Measurements from ENCODE around the gene INPP5B.
"Not testable (repeated sequence)": the region's sequence is repeated elsewhere in the genome, so short reads cannot be mapped to it uniquely, and the experiment has no call there.

DNA sequence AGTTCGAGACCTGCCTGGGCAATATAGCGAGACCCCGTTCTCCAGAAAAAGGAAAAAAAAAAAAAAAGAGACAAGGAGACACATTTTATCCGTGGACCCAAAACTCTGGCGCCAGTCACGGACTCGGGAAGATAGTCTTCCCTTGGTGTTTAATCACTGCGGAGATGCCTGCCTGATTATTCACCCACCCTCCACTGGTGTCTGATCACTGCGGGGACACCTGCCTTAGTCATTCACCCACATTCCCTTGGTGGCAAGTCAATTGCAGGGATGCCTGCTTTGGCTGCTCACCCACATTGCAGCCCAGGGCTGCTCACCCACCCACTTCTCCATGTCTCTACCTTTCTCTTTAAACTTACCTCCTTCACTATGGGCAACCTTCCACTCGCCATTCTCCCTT lies 38.3 kb downstream of the INPP5B start:
- TF ChIP-seq, protein P1, sequence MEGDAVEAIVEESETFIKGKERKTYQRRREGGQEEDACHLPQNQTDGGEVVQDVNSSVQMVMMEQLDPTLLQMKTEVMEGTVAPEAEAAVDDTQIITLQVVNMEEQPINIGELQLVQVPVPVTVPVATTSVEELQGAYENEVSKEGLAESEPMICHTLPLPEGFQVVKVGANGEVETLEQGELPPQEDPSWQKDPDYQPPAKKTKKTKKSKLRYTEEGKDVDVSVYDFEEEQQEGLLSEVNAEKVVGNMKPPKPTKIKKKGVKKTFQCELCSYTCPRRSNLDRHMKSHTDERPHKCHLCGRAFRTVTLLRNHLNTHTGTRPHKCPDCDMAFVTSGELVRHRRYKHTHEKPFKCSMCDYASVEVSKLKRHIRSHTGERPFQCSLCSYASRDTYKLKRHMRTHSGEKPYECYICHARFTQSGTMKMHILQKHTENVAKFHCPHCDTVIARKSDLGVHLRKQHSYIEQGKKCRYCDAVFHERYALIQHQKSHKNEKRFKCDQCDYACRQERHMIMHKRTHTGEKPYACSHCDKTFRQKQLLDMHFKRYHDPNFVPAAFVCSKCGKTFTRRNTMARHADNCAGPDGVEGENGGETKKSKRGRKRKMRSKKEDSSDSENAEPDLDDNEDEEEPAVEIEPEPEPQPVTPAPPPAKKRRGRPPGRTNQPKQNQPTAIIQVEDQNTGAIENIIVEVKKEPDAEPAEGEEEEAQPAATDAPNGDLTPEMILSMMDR (IDR thresholded peaks at IDR 0.05), result not testable (repeated sequence)
- not testable (repeated sequence) for TF ChIP-seq POLR2A (IDR thresholded peaks at IDR 0.05)

All from heart left ventricle (tissue), 13 donors.